ENCODE measurements around the gene CAMK2G. TPM values are rescaled to one million over a fixed set of nuclear protein-coding genes. Genes with fewer than 3 reads are reported as not detected.
A peak's percentile ranks its signal among the peaks of the same experiment; 100 is the strongest.

Gene CAMK2G
- total RNA-seq, 2 donors from 2014 or later = 78.8 to 149 TPM

DNA sequence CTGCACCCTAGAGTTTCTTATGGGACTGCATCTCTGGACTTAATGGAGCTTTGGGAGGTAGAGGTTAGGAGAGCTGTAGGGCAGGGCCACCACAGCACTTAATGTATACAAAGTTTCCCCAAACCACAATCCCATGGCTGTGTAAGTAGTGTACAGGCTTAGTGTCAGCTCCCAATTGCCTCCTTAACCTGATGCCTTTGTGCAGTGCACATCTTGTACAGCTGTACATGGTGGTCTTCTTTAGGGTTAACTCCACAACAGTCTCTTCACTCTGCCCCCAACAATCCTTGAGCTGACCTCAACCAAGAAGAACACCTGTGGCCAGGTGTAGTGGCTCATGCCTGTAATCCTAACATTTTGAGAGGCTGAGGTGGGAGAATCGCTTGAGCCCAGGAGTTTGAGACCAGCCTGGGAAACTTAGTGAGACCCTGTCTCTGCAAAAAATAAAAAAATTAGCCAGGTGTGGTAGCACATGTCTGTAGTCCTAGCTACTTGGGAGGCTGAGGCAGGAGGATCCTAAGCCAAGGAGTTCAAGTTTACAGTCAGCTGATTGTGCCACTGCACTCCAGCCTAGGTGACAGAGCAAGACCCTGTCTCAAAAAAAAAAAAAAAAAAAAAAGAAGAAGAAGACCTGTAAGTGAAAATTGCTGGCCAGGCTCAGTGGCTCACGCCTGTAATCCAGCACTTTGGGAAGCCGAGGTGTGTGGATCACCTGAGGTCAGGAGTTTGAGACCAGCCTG, 43.4 kb upstream of the CAMK2G start:
- DNase-seq (ENCODE audit: low spot score) (no peak), ATAC-seq (ENCODE audit: insufficient number of reproducible peaks, low FRiP score, low read depth) (no peak)
- no peaks in the 10 kb centered on the region for H3K9me3 ChIP-seq
- peaks cover 0 to 12% of the 10 kb centered on the region in 2 donors for H3K4me1 ChIP-seq (ENCODE audit: control insufficient read depth in 1 of 2, low read depth in 2 of 2)
- no peaks in the 10 kb centered on the region for H3K27me3 ChIP-seq (replicated peaks; ENCODE audit: insufficient read depth)
- no peak overlapping the region for H3K4me3 ChIP-seq
- peaks cover 3% of the 10 kb centered on the region for H3K36me3 ChIP-seq
- TF ChIP-seq, protein P1, sequence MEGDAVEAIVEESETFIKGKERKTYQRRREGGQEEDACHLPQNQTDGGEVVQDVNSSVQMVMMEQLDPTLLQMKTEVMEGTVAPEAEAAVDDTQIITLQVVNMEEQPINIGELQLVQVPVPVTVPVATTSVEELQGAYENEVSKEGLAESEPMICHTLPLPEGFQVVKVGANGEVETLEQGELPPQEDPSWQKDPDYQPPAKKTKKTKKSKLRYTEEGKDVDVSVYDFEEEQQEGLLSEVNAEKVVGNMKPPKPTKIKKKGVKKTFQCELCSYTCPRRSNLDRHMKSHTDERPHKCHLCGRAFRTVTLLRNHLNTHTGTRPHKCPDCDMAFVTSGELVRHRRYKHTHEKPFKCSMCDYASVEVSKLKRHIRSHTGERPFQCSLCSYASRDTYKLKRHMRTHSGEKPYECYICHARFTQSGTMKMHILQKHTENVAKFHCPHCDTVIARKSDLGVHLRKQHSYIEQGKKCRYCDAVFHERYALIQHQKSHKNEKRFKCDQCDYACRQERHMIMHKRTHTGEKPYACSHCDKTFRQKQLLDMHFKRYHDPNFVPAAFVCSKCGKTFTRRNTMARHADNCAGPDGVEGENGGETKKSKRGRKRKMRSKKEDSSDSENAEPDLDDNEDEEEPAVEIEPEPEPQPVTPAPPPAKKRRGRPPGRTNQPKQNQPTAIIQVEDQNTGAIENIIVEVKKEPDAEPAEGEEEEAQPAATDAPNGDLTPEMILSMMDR (IDR thresholded peaks at IDR 0.05) = no peak
- H3K27ac ChIP-seq = no peak overlapping the region

DNA sequence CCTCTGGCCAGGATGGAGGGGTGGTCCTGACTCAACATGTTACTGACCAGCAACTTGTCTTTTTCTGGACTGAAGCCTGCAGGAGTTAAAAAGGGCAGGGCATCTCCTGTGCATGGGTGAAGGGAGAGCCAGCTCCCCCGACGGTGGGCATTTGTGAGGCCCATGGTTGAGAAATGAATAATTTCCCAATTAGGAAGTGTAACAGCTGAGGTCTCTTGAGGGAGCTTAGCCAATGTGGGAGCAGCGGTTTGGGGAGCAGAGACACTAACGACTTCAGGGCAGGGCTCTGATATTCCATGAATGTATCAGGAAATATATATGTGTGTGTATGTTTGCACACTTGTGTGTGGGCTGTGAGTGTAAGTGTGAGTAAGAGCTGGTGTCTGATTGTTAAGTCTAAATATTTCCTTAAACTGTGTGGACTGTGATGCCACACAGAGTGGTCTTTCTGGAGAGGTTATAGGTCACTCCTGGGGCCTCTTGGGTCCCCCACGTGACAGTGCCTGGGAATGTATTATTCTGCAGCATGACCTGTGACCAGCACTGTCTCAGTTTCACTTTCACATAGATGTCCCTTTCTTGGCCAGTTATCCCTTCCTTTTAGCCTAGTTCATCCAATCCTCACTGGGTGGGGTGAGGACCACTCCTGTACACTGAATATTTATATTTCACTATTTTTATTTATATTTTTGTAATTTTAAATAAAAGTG, 42.6 kb upstream of the CAMK2G start:
- no peak overlapping the region for H3K27ac ChIP-seq
- DNase-seq (ENCODE audit: low spot score) (no peak), ATAC-seq (ENCODE audit: insufficient number of reproducible peaks, low FRiP score, low read depth) (no peak)
- TF ChIP-seq, protein P1 (IDR thresholded peaks at IDR 0.05) = no peak
- no peaks in the 10 kb centered on the region for H3K9me3 ChIP-seq
- no peaks in the 10 kb centered on the region for H3K27me3 ChIP-seq (replicated peaks; ENCODE audit: insufficient read depth)
- H3K36me3 ChIP-seq = peaks cover 3% of the 10 kb centered on the region
- H3K4me1 ChIP-seq (ENCODE audit: control insufficient read depth in 1 of 2, low read depth in 2 of 2) = peaks cover 0 to 20% of the 10 kb centered on the region in 2 donors
- H3K4me3 ChIP-seq = no peak overlapping the region

DNA sequence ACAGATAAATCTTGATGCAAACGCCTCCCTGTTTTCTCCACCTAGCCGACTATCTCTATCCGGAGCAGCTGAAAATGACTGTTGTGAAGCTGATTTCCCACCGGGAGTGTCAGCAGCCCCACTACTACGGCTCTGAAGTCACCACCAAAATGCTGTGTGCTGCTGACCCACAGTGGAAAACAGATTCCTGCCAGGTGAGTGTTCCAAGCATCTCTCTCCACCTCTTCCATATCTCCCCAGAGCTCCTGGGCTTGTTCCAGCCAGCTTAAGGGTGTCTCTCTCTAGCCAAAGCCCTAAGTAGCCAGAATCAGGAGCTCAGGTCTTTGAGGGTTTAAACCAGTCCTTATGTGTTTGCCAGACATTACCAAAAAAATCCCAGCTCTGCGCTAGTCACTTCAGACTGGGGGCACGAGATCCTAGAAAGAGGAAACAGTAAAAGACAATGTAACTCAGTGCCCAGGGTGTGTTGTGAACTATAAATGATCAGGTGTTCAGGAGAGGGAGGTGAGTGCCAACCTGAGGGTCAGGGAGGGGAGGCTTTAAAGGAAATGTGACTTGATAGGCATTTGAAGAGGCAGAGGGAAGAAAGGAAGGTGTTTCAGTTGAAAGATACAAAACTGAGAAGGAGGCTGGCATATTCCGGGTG, 41.0 kb upstream of the CAMK2G start:
- no peak overlapping the region for H3K4me3 ChIP-seq
- ATAC-seq (ENCODE audit: insufficient number of reproducible peaks, low FRiP score, low read depth) (no peak), DNase-seq (ENCODE audit: low spot score) (no peak)
- peaks cover 0 to 30% of the 10 kb centered on the region in 2 donors for H3K4me1 ChIP-seq (ENCODE audit: control insufficient read depth in 1 of 2, low read depth in 2 of 2)
- H3K36me3 ChIP-seq = peaks cover 3% of the 10 kb centered on the region
- H3K9me3 ChIP-seq = no peaks in the 10 kb centered on the region
- H3K27ac ChIP-seq = no peak overlapping the region
- TF ChIP-seq, protein P1 (IDR thresholded peaks at IDR 0.05) = no peak
- no peaks in the 10 kb centered on the region for H3K27me3 ChIP-seq (replicated peaks; ENCODE audit: insufficient read depth)

DNA sequence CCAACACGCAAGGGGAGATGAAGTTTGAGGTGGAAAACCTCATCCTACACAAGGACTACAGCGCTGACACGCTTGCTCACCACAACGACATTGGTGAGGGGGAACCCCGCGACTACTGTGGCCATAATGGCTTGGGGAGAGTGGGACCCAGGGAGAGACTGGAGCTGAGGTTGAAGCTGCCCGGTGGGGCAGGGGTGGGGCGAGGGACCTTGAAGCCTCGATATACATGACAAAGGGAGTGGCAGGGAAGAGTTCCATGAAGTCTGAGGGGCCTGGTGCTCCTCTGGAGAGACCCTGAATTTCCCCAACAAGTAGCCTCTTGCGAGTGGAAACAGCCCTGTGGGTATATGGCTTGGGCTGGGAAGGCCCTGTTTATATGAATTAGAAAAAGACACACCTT, 39.7 kb upstream of the CAMK2G start:
- Histone ChIP-seq H3K27ac (no peak overlapping the region), H3K27me3 (replicated peaks; ENCODE audit: insufficient read depth) (no peaks in the 10 kb centered on the region), H3K9me3 (no peaks in the 10 kb centered on the region), H3K4me3 (no peak overlapping the region), H3K4me1 (ENCODE audit: control insufficient read depth in 1 of 2, low read depth in 2 of 2) (peaks cover 5 to 32% of the 10 kb centered on the region in 2 donors), H3K36me3 (peaks cover 3% of the 10 kb centered on the region)
- no peak for ATAC-seq (ENCODE audit: insufficient number of reproducible peaks, low FRiP score, low read depth)
- no peak for DNase-seq (ENCODE audit: low spot score)
- TF ChIP-seq, protein P1 (IDR thresholded peaks at IDR 0.05) = no peak

DNA sequence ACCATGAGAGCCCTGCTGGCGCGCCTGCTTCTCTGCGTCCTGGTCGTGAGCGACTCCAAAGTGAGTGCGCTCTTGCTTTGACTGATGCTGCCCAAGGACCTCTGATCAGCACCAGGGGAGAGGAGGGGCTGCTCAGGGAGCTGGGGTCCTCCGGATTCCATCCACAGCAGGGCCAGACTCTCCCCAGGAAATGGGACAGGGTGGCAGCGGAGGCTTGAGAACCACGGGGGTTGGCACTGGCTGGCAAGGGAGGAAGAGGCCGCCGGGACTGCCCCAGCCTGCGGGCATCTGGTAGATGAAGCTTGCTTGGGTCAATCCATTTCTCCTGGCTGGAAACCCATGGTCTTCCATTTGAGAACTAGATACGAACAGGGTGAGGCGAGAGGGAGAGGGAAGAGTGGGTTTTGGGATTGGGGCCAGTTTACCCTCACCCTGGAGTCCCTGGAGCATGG, 37.2 kb upstream of the CAMK2G start:
- peaks cover 3% of the 10 kb centered on the region for H3K36me3 ChIP-seq
- peak overlapping the region in 1 of 2 donors; percentile 40 for H3K27ac ChIP-seq
- peak overlapping the region; percentile 75 for H3K4me3 ChIP-seq
- no peak for ATAC-seq (ENCODE audit: insufficient number of reproducible peaks, low FRiP score, low read depth)
- H3K27me3 ChIP-seq (replicated peaks; ENCODE audit: insufficient read depth) = no peaks in the 10 kb centered on the region
- H3K4me1 ChIP-seq (ENCODE audit: control insufficient read depth in 1 of 2, low read depth in 2 of 2) = peaks cover 10 to 57% of the 10 kb centered on the region in 2 donors
- no peak for DNase-seq (ENCODE audit: low spot score)
- TF ChIP-seq, protein P1 (IDR thresholded peaks at IDR 0.05) = no peak
- H3K9me3 ChIP-seq = no peaks in the 10 kb centered on the region
